GM21737 (cell line): Measurements from ENCODE around the gene DLGAP3.
"Not testable (repeated sequence)": the region's sequence is repeated elsewhere in the genome, so short reads cannot be mapped to it uniquely, and the experiment has no call there.

Experiments
- ATAC-seq: cut with Tn5 transposase; IDR thresholded peaks from one replicate; pipeline ENCODE4 v1.9.1; 2021; ENCODE audit warnings: mild to moderate bottlenecking, moderate library complexity; ENCODE audit not compliant: unreplicated experiment

DLGAP3 gene

DNA sequence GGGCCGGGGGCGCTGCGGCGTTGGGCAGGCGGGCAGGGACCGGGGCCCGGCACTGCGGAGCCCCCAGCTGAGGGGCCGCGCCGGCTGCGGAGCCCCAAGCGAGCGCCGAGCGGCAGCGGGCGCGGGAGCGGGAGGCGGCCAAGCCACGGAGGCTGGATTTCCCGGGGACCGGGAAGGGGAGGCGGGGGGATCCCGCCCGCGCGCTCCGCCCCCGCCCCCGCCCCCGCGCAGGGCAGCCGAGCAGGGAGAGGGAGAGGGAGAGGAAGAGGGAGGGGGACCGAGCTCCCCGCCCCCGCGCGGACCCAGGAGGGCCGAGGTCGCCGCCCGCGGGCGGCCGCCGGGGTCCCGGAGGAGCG lies at the start of gene DLGAP3:
Gene DLGAP3 (minus strand): TSS at position 154 of the 356 bp plus-strand sequence. CDS start 24,267 bp downstream, outside the sequence.
- no peak for ATAC-seq

- no peak for ATAC-seq
Observed at GRCh38 chr1:34978921-34979320, 49.5 kb upstream of the DLGAP3 start.

DNA sequence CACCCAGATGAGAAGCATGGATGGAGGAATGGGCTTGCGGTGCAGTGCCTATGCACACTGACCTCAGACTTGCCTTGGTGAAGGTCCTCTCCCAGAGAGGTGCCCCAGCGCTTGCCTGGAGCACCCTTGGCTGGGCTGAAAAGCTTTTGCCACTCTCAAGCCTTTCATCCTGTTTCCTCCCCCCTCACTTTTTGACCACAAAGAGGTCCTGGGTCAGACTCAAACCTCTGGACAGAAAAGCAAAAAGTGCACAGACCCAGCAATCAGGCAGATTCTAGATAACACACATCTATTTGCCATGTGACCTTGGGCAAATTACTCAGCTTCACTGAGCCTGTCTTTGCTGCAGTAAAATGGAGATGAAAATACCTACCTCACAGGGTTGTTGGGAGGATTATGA lies 48.4 kb upstream of the DLGAP3 start:
- ATAC-seq, result no peak

- no peak for ATAC-seq
Observed at GRCh38 chr1:34977210-34977471, 47.7 kb upstream of the DLGAP3 start.

GRCh38 chr1:34976384-34977209 lies 47.1 kb upstream of the DLGAP3 start:
- no peak for ATAC-seq

DNA sequence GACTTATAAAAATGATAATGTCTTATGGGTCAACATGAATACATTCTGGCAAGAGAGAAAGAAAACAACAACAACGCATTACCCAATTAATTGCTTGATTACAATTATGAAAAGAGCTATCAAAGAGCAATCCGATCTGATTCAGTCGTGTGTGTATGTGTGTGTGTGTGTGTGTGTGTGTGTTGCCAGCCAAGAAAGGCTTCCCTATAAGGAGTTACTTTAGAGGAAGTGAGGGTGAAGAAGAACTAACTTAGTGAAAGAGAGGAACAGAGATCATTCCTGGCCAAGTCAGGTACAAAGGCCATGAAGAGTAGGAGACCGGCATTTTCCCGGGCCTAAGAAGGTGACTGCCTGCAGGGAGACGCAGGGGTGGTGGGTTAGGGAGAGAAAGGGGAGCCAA lies 46.3 kb upstream of the DLGAP3 start:
- no peak for ATAC-seq

GRCh38 chr1:34975338-34975737 lies 45.9 kb upstream of the DLGAP3 start:
- ATAC-seq, result no peak

DNA sequence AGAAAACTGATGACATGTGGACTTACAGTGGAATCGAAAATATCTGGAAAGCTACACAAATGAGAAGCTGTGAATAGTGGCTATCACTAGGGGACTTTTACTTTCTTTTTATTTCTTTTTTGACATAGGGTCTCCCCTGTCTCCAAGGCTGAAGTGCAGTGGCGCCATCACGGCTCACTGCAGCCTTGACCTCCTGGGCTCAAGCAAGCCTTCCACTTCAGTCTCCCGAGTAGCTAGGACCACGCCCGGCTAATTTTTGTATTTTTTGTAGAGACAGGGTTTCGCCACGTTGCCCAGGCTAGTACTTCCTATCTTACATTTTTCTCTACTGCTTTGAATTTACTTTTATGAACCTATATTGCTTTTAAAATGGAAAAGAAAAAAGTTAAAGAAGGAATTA lies 45.2 kb upstream of the DLGAP3 start:
- ATAC-seq, result no peak

GRCh38 chr1:34973326-34973725 lies 43.9 kb upstream of the DLGAP3 start:
- no peak for ATAC-seq

DNA sequence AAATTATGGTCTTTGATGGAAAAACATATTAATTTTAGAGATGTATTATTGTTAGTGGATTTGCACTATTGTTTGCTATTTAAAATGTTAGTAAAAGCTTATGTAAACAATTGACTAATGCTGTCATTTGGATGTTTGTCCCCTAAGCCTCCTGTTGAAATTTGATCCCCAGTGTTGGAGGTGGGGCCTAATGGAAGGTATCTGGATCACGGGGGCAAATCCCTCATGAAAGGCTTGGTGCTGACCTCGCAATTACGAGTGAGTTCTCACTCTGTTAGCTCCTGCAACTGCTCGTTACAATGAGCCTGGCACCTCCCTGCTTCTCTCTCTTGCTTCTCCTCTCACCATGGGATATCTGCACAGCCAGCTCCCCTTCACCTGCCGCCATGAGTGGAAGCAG lies 41.4 kb upstream of the DLGAP3 start:
- ATAC-seq, result no peak

- no peak for ATAC-seq
Observed at GRCh38 chr1:34970220-34970735, 40.8 kb upstream of the DLGAP3 start.

DNA sequence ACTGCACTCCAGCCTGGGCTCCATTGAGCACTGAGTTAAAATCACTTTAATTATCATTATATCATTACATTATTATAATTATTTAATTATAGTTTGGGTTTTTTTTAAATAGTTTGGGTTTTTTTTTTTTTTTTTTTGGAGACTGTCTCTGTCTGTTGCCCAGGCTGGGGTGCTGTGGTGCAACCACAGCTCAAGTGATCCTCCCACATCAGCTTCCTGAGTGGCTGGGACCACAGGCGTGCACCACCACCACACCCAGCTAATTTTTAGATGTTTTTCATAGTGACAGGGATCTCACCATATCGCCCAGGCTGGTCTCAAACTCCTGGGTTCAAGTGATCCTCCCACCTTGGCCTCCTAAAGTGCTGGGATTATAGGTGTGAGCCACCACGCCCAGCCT lies 38.8 kb upstream of the DLGAP3 start:
- not testable (repeated sequence) for ATAC-seq

GRCh38 chr1:34967672-34968071 lies 38.2 kb upstream of the DLGAP3 start:
- not testable (repeated sequence) for ATAC-seq

DNA sequence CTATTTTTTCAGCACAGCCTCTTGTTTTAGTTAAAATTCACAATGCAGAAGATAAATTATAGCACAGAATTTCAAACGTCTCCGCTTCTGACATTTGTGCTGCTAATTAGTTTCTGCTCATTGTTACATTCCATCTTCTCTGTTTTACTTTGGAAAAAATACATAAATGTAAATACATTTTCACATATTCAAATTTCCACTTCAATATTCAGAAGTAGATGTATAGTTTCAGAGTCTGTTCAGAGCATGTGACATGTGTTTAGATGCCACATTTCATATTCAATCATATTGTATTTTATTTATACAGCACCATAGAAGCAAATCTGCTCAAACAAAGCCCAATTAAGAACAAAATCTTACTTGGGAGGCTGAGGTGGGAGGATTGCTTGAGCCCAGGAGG lies 36.1 kb upstream of the DLGAP3 start:
- ATAC-seq, result no peak

GRCh38 chr1:34950428-34950827 lies 21.0 kb upstream of the DLGAP3 start:
- no peak for ATAC-seq

GRCh38 chr1:34948739-34949138 lies 19.3 kb upstream of the DLGAP3 start:
- ATAC-seq, result not testable (repeated sequence)

DNA sequence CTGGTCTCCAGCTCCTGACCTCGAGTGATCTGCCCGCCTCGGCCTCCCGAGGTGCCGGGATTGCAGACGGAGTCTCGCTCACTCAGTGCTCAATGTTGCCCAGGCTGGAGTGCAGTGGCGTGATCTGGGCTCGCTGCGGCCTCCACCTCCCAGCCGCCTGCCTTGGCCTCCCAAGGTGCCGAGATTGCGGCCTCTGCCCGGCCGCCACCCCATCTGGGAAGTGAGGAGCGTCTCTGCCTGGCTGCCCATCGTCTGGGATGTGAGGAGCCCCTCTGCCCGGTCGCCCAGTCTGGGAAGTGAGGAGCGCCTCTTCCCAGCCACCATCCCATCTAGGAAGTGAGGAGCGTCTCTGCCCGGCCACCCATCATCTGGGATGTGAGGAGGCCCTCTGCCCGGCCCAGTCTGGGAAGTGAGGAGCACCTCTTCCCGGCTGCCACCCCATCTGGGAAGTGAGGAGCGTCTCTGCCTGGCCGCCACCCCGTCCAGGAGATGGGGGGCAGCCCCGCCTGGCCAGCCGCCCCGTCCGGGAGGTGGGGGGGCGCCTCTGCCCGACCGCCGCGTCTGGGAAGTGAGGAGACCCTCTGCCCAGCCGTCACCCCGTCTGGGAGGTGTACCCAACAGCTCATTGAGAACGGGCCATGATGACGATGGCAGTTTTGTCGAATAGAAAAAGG lies 18.3 kb upstream of the DLGAP3 start:
- ATAC-seq, result not testable (repeated sequence)

- ATAC-seq, result no peak
Observed at GRCh38 chr1:34946211-34946610, 16.8 kb upstream of the DLGAP3 start.

- not testable (repeated sequence) for ATAC-seq
Observed at GRCh38 chr1:34941798-34942197, 12.3 kb upstream of the DLGAP3 start.

GRCh38 chr1:34930702-34931071 lies 1.2 kb upstream of the DLGAP3 start:
- ATAC-seq, result no peak

DNA sequence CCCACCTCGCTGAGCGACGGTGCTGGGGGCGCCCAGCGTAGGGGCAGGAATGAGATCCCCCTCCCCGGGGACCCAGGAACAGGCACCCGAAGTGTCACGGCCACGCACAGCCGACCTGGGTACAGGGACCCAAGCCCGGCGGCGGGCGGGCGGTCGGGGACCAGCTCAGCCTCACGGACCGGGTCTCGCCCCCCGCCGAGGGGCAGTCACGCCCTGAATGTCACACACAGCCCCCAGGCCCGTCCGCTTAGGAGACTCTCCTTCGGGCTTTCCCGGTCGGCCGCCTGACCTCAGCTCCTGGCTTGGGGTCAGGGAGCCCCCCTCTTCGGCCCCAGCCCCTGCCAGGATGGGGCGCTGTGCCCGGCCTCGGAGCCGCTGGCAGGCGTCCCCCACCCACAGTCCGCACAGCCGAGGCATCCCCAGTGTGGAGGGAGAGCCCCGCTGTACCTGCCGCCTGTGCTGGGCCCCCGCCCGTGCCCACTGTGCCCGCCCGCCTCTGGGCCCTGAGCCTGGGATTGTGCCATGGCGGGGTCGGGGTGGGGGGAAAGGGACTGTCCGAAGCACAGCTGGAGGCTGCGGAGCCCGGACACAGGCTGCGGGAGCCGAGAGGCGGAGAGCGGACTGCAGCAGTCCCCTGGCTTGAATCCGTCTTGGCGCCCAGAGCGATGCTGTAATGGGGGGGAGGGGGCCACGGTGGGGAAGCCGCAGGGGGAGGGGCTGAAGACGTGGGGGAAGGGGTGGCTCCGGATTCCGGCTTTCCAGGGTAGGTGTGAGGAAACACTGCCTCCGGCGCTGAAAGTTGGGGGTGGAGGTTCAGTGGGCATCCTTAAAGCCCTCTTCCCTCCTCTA lies 627 bp upstream of the DLGAP3 start:
- no peak for ATAC-seq
